Rectal smooth muscle tissue (tissue), 1 donor: Measurements from ENCODE around the gene NFATC4.
A peak's percentile ranks its signal among the peaks of the same experiment; 100 is the strongest.

ENCODE experiments used
- H3K27ac ChIP-seq: one replicate; pipeline ENCODE4 v1.7.0; 2013; ENCODE audit warnings: low read depth, low read length, inconsistent platforms
- H3K27me3 ChIP-seq: one replicate; pipeline ENCODE4 v1.7.0; 2013; ENCODE audit warnings: low read length; ENCODE audit not compliant: control insufficient read depth, insufficient read depth
- H3K36me3 ChIP-seq: one replicate; pipeline ENCODE4 v1.7.0; 2013; ENCODE audit warnings: low read length; ENCODE audit not compliant: control insufficient read depth, insufficient read depth
- H3K4me1 ChIP-seq: one replicate; pipeline ENCODE4 v1.7.0; 2013; ENCODE audit warnings: low read length; ENCODE audit not compliant: control insufficient read depth, insufficient read depth
- H3K4me3 ChIP-seq: one replicate; pipeline ENCODE4 v1.7.0; 2013; ENCODE audit warnings: low read length
- H3K9ac ChIP-seq: one replicate; pipeline ENCODE4 v1.7.0; 2013; ENCODE audit warnings: low read length

Gene NFATC4

GRCh38 chr14:24426912-24427536, 59.0 kb downstream of the NFATC4 start:
- Histone ChIP-seq H3K4me3 (no peak overlapping the region), H3K36me3 (peaks cover 1% of the 10 kb centered on the region), H3K27ac (no peak overlapping the region), H3K4me1 (peaks cover 16% of the 10 kb centered on the region), H3K9ac (no peak overlapping the region), H3K27me3 (no peaks in the 10 kb centered on the region)

- Histone ChIP-seq H3K9ac (no peak overlapping the region), H3K4me1 (peaks cover 16% of the 10 kb centered on the region)
Measured at GRCh38 chr14:24427537-24428508, 59.8 kb downstream of the NFATC4 start.

GRCh38 chr14:24428628-24429394, 60.8 kb downstream of the NFATC4 start:
- peak overlapping the region; percentile 92 for H3K27ac ChIP-seq
- peaks cover 16% of the 10 kb centered on the region for H3K36me3 ChIP-seq
- H3K27me3 ChIP-seq: no peaks in the 10 kb centered on the region
- H3K9ac ChIP-seq: peak overlapping the region; percentile 89
- H3K4me1 ChIP-seq: peaks cover 16% of the 10 kb centered on the region
- H3K4me3 ChIP-seq: peak overlapping the region; percentile 87

More at GRCh38 chr14:24427537-24428508, 59.8 kb downstream of the NFATC4 start:
- H3K4me3 ChIP-seq: no peak overlapping the region
- peaks cover 9% of the 10 kb centered on the region for H3K36me3 ChIP-seq
- H3K27ac ChIP-seq: no peak overlapping the region
- no peaks in the 10 kb centered on the region for H3K27me3 ChIP-seq
